AG04450 (cell line): ENCODE data around the gene MAGEB17. TPM values are rescaled to one million over a fixed set of nuclear protein-coding genes. Genes with fewer than 3 reads are reported as not detected.

Experiments
- CTCF ChIA-PET: fragments of 300-600, 350-600 bp; formaldehyde crosslinking; extraction: SDS; loops from one replicate; lab custom pipeline; 2022; ENCODE audit warnings: antibody characterized with exemption, inconsistent platforms; lab: Charles Lee
- POLR2A ChIA-PET: fragments of 350-600 bp; formaldehyde crosslinking; extraction: SDS; loops from one replicate; lab custom pipeline; 2021; ENCODE audit warnings: antibody characterized with exemption, inconsistent platforms; lab: Yijun Ruan, JAX
- DNase-seq: peaks from one replicate; pipeline ENCODE4 v3.0.0-alpha.2; 2011; ENCODE audit warnings: low read depth, low spot score
- H3K27ac ChIP-seq: one replicate; pipeline ENCODE4 v1.5.1; 2012; ENCODE audit warnings: low read depth, low read length, control low read depth
- H3K27me3 ChIP-seq: one replicate; pipeline ENCODE4 v1.6.0; 2012; ENCODE audit warnings: low read length; ENCODE audit not compliant: control insufficient read depth, insufficient read depth
- H3K4me3 ChIP-seq: 2 replicates; pipeline ENCODE4 v1.5.1; 2011; ENCODE audit warnings: mild to moderate bottlenecking, low read depth, low read length, control low read depth
- H3K9me3 ChIP-seq: 2 replicates; pipeline ENCODE4 v1.5.1; 2012; ENCODE audit warnings: low read length; ENCODE audit not compliant: control insufficient read depth, insufficient read depth
- CTCF ChIP-seq: IDR thresholded peaks from 2 replicates; pipeline ENCODE4 v1.5.1; 2011; ENCODE audit warnings: low read depth, low read length, control low read depth, inconsistent platforms
- polyA plus RNA-seq: library from polyadenylated mRNA; depleted of rRNA; stranded (reverse); fragments of >200 nt; gene quantifications from 2 replicates; pipeline ENCODE4 v1.2.3, GENCODE V29; 2011; rRNA removed

Gene MAGEB17
- polyA plus RNA-seq, 1 experiment, result 0.05 TPM

GRCh38 chrX:16212024-16212423, 44.7 kb downstream of the MAGEB17 start:
- H3K9me3 ChIP-seq, result no peaks in the 10 kb centered on the region
- TF ChIP-seq CTCF, result no peak
- CTCF ChIA-PET, result interaction anchor here (1.0 kb wide), 1 partner anchor 232 kb away, joined by 3 read pairs; no protein-coding TSS in a partner anchor
- DNase-seq, result no peak
- H3K27me3 ChIP-seq, result no peaks in the 10 kb centered on the region
- no peak overlapping the region for H3K4me3 ChIP-seq
- POLR2A ChIA-PET, result no interaction called here
- no peak overlapping the region for H3K27ac ChIP-seq

GRCh38 chrX:16212436-16212835, 45.2 kb downstream of the MAGEB17 start:
- CTCF ChIA-PET, result interaction anchor here (1.0 kb wide), 1 partner anchor 232 kb away, joined by 3 read pairs; no protein-coding TSS in a partner anchor

GRCh38 chrX:16213961-16214360, 46.7 kb downstream of the MAGEB17 start:
- DNase-seq, result no peak
- CTCF ChIA-PET, result no interaction called here
- POLR2A ChIA-PET, result no interaction called here
- H3K27ac ChIP-seq, result no peak overlapping the region
- no peaks in the 10 kb centered on the region for H3K9me3 ChIP-seq
- H3K4me3 ChIP-seq, result no peak overlapping the region
- TF ChIP-seq CTCF, result no peak
- no peaks in the 10 kb centered on the region for H3K27me3 ChIP-seq

More at GRCh38 chrX:16212436-16212835, 45.2 kb downstream of the MAGEB17 start:
- Histone ChIP-seq H3K4me3 (no peak overlapping the region), H3K27ac (no peak overlapping the region), H3K27me3 (no peaks in the 10 kb centered on the region), H3K9me3 (no peaks in the 10 kb centered on the region)
- POLR2A ChIA-PET, result no interaction called here
- peak; percentile 31 for TF ChIP-seq CTCF
- DNase-seq, result no peak

GRCh38 chrX:16215660-16216059, 48.4 kb downstream of the MAGEB17 start:
- TF ChIP-seq CTCF, result no peak
- CTCF ChIA-PET, result no interaction called here
- H3K9me3 ChIP-seq, result no peaks in the 10 kb centered on the region
- no peaks in the 10 kb centered on the region for H3K27me3 ChIP-seq
- H3K27ac ChIP-seq, result no peak overlapping the region
- no peak for DNase-seq
- POLR2A ChIA-PET, result no interaction called here
- no peak overlapping the region for H3K4me3 ChIP-seq

Other genes starting within 250 kb of the MAGEB17 start
- 1.7 and 2.0 TPM in 2 replicates for gene GRPR, start 43.9 kb upstream of the MAGEB17 start, polyA plus RNA-seq